Activated CD8-positive, alpha-beta memory T cell treated with anti-CD3 and anti-CD28 coated beads for 1 hour (primary cell): ENCODE data around the gene BANK1.

Experiments
- DNase-seq, 2 donors: peaks; one replicate each; pipeline ENCODE4 v3.0.0-alpha.2; 2020; ENCODE audit warnings: low read depth in 1 of 2; ENCODE audit errors: extremely low read depth in 1 of 2

Gene BANK1

GRCh38 chr4:101790521-101791181, at the start of gene BANK1:
TSS of gene BANK1 (plus strand) at chr4:101790730. CDS start at chr4:101790881, 151 bp downstream.
- DNase-seq: peak in 1 of 2 donors; percentile 3

DNA sequence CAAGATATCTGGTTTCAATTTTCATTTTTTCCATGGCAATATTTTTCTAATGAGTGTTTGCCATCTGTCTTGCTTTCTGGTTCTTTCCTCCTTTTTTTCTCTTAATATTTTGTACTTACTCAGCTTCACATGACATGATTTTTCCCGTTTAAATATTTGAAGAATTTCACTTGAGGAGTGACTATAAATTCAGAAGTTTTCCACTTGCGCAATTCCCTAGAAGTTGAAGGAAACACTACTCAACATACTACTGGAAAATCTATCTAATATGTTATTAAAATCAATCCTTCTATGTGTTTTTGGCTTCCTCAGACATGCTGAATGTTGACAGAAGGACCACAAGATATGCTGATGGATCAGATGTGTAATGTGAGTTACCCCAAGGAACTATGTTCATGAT, 36.8 kb upstream of the BANK1 start:
- no peak for DNase-seq

DNA sequence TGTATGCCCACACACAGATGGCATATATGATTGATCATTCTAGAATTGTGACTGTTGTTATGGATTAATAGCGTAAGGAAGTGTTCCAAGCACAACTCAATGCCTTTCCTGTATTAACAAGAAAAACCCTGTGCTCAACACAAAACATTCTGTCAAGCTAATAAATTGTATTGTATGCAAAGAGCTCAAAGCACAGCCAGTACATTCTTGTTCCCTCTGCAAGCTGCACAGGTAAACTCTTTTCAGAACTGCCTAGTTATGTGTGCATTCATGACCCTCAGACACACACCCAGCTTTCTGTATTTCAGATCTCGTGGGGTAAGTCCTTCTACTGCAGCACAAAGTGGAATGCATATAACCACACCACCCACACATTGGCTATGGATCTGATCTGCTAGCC, 34.3 kb upstream of the BANK1 start:
- no peak for DNase-seq

- DNase-seq: no peak
These were observed 29.1 kb upstream of the BANK1 start for GRCh38 chr4:101761405-101761804.

GRCh38 chr4:101762025-101762424, 28.5 kb upstream of the BANK1 start:
- DNase-seq: no peak

DNA sequence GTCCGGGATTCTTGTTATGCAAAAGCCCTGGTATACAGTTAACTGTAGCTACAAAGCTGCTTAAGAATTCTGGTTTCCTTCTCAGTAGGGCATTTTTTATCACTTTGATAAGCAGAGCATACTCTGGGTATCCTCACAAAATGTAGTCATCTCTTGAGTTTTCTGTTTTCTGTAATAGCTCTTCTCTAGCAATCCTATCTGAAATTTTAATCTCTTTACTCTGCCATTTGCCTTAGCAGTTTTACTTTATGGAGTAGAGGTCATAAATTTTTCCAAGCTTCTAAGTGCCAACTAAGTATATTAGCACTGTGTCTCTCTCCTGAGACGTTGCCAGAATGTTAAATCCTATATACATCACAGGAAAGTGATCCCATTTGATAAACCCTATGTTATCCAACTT, 28.0 kb upstream of the BANK1 start:
- no peak for DNase-seq

GRCh38 chr4:101763576-101763975, 27.0 kb upstream of the BANK1 start:
- DNase-seq: no peak

- DNase-seq: no peak
These were observed 15.7 kb upstream of the BANK1 start for GRCh38 chr4:101774807-101775206.

GRCh38 chr4:101777431-101777830, 13.1 kb upstream of the BANK1 start:
- DNase-seq: no peak

- no peak for DNase-seq
These were observed 10.2 kb upstream of the BANK1 start for GRCh38 chr4:101780284-101780683.

DNA sequence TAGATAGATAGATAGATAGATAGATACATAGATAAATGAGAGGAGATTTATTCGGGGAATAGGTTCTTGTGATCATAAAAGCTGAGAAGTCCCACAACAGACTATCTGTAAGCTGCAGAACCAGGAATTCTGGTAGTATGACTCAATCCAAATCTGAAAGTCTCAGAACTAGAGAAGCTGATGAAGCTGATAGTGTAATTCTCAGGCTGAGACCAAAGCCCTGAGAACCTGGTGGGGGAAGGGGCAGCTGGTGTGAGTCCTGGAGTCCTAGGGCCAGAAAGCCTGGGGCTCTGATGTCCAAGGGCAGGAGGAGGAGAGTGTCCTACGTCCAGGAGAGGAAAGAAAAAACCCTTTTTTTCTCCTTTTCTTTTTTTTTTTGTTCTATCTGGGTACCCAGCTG, 8.0 kb upstream of the BANK1 start:
- DNase-seq: no peak

- no peak for DNase-seq
These were observed 5.6 kb upstream of the BANK1 start for GRCh38 chr4:101784957-101785356.

DNA sequence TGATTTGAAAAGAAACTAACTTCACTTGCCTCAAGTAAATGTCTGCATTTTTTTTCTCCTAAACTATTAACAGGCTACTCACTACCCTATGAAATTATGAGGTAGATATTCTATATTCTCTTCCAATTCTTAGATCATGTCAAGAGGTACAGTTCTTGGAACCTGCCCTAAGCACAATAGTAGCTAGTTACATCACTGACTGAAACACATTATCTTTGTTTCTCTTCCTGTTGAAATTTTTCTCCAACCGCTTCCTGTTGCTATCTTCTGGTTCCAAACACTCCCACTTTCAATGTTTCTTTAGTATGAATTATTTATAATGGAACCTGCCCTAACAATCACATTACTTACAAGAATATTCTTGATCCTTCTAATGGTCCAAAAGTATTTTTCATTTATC, 5.0 kb upstream of the BANK1 start:
- DNase-seq: no peak

- DNase-seq: no peak
These were observed 2.7 kb upstream of the BANK1 start for GRCh38 chr4:101787701-101788316.

DNA sequence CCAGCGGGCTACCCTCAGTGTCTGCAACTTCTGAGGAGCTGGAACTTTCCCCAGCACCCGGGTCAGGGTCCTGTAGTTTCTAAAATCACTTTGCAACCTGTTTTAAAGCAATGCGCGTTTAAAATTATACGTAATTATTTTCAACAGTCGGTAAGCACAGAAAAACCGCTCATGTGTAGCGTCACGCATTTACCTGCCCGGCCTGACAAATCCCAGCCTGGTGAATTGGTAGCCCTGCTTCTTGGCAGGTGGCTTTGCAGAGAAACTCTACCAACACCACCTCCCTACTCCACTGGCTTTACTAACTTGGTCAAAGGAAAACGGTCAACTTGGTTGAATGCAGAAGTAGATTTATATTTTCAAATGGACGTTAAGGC, 640 bp downstream of the BANK1 start:
- DNase-seq: no peak

DNA sequence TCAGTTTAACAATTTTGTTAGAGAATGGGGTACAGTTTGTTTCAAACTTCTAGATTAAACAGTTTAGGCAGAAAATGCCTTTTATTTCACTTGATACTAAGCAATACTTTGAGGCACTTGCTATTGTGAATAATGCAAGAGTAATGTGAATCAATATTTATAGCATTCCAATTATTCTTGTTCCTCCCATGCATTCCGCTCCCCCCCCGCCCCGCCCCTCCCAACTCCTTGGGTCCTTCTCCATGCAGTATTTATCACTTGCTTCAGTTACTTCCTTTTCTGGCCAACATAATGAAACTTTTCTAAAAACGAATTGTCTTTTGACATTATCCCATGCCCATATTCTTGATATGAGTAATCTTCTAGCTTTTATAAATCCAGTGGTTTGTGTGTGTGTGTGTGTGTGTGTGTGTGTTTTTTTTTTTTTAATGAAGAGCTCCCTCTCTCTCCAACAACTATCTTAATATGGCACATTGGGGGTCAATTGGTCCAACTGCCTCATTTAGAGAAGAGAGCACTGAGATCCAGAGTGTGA, 1.6 kb downstream of the BANK1 start:
- DNase-seq: no peak

DNA sequence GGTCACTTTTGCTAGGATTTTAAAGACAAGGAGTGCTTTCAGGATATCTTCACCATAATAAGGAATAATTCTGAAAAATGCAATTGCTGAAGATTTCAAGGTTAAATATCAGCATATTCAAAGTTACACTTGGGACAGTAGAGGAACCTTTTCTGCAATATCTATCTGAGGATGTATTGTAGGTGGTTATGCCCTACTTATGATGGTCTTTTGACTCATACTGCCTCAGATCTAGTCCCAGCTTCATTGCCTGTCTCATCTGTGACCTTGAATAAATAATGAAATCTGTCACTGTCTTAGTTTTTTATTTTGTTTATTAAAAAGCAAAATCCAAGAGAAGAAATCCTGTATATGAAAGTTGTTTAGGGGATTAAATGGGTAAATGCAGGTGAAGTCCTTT, 2.9 kb downstream of the BANK1 start:
- DNase-seq: no peak

DNA sequence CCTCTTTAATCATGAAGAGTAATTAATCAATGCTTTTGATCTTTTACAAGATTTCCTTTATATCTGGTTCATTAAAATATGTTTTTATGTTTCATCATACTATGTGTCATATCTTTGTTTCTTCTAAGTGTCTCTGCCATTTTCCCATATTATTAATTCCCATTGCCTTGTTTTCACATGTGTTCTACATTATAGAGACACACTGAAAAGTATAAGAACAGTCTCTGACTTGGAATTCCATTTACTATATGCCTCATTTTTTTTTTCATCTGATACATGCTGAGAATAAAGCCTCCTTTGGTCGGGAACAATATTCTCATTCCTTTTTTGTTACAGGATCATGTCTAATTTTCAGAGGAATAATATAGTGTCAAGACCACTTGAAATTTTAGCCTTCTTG, 4.3 kb downstream of the BANK1 start:
- no peak for DNase-seq

- no peak for DNase-seq
These were observed 5.2 kb downstream of the BANK1 start for GRCh38 chr4:101795704-101796103.

- no peak for DNase-seq
These were observed 11.4 kb downstream of the BANK1 start for GRCh38 chr4:101801958-101802357.

DNA sequence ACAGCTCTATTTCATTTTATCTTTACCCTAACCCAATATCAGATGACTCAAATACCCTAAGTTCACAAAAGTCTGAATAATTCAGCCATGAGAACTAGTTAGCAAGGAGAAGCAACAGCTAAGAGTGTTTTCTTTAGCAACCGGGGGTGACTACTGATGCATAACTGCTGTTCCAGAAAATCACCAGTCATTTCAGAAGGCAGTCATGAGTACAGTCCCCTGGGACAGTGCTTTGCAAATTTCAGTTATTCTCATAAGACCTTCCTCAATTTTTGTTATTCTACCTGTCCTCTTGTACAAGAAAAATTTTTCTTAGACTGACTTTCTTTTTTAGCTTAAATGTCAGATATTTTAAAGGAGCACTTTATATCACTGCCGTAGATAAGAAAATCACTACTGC, 16.4 kb downstream of the BANK1 start:
- no peak for DNase-seq

DNA sequence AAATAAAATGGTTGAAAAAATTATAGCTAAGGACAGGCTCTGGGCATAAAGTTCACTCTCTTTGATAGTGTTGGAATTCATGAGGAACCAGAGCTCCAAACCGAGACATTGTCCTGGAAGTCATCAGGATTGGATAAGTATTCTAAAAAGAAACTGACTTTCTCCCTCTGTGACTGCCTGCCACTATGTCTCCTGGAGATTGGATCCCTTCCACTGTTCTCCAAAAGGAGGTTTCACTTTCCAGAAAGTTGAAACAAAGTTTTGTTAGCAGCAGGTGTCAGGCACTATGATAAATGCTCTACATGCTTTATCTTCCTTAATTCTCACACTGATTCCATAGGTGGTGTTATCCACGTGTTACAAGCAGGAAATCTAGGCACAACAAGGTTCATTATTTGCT, 16.8 kb downstream of the BANK1 start:
- DNase-seq: no peak

- DNase-seq: no peak
These were observed 23.1 kb downstream of the BANK1 start for GRCh38 chr4:101813604-101814003.
